Body of pancreas (tissue), 4 donors: ENCODE results near the gene ANXA9.

Experiments used
- CTCF ChIP-seq, 7 experiments: fragments of 450-650 bp in 4 of 7; fragments of 200-600 bp in 3 of 7; sonication (generic) in 3 of 7; IDR thresholded peaks; one replicate each; pipeline ENCODE4 v1.5.1; 2016 to 2019; ENCODE audit warnings: antibody characterized with exemption in 7 of 7
- POLR2A ChIP-seq, 3 donors: fragments of 450-650 bp; IDR thresholded peaks; one replicate each; pipeline ENCODE4 v1.6.1; 2016; ENCODE audit warnings: antibody characterized with exemption in 3 of 3, mild to moderate bottlenecking in 2 of 3

- TF ChIP-seq CTCF (IDR thresholded peaks at IDR 0.05) (no peak), POLR2A (IDR thresholded peaks at IDR 0.05) (peak in 2 of 3 donors; percentile 68 to 70)
These were observed 801 bp upstream of the ANXA9 start for GRCh38 chr1:150981177-150981804.
